Activated T-helper 1 cell treated with anti-CD3 and anti-CD28 coated beads, Interleukin-2, amount 50 U/mL, for 16 hours (primary cell): Measurements from ENCODE around the gene AOAH.

Source experiments
- DNase-seq, 2 donors: peaks; one replicate each; pipeline ENCODE4 v3.0.0-alpha.2; 2020; ENCODE audit warnings: low read depth in 1 of 2, low spot score in 1 of 2

The AOAH gene

GRCh38 chr7:36723951-36724664, at the start of gene AOAH:
AOAH (minus strand) TSS chr7:36724494; CDS start chr7:36724148, 346 bp downstream.
- DNase-seq = peak; percentile 24 to 37

GRCh38 chr7:36766451-36766850, 42.2 kb upstream of the AOAH start:
- DNase-seq = no peak

GRCh38 chr7:36765605-36766004, 41.3 kb upstream of the AOAH start:
- no peak for DNase-seq

- DNase-seq = no peak
Observed at GRCh38 chr7:36764929-36765328, 40.6 kb upstream of the AOAH start.

GRCh38 chr7:36763132-36763816, 39.0 kb upstream of the AOAH start:
- no peak for DNase-seq

GRCh38 chr7:36762394-36762793, 38.1 kb upstream of the AOAH start:
- DNase-seq = no peak

- DNase-seq = no peak
Observed at GRCh38 chr7:36761835-36762234, 37.5 kb upstream of the AOAH start.

- DNase-seq = no peak
Observed at GRCh38 chr7:36760856-36761762, 36.8 kb upstream of the AOAH start.

GRCh38 chr7:36758879-36759278, 34.6 kb upstream of the AOAH start:
- DNase-seq = no peak

- DNase-seq = no peak
Observed at GRCh38 chr7:36755484-36755883, 31.2 kb upstream of the AOAH start.

- no peak for DNase-seq
Observed at GRCh38 chr7:36752026-36752711, 27.9 kb upstream of the AOAH start.

- no peak for DNase-seq
Observed at GRCh38 chr7:36750451-36750850, 26.2 kb upstream of the AOAH start.

GRCh38 chr7:36749282-36749960, 25.1 kb upstream of the AOAH start:
- no peak for DNase-seq

GRCh38 chr7:36748017-36748487, 23.8 kb upstream of the AOAH start:
- DNase-seq = no peak

- no peak for DNase-seq
Observed at GRCh38 chr7:36747280-36748016, 23.2 kb upstream of the AOAH start.

GRCh38 chr7:36746347-36746746, 22.1 kb upstream of the AOAH start:
- no peak for DNase-seq

GRCh38 chr7:36742911-36743775, 18.8 kb upstream of the AOAH start:
- DNase-seq = no peak

- DNase-seq = no peak
Observed at GRCh38 chr7:36741866-36742265, 17.6 kb upstream of the AOAH start.

- no peak for DNase-seq
Observed at GRCh38 chr7:36739351-36739750, 15.1 kb upstream of the AOAH start.
